ENCODE measurements around the gene INPP5F. TPM values are rescaled to one million over a fixed set of nuclear protein-coding genes. Genes with fewer than 3 reads are reported as not detected.

INPP5F gene
- total and polyA plus RNA-seq, 2 of the 13 experiments (the other 11 are each of a cell fraction or from before 2014, with no cell fraction given), result 12.5 to 15.7 TPM

- 0 out of 4 replicates have a peak, but pooled peaks of 1 of the 2 experiments have one; percentile 12 for TF ChIP-seq ATF4 (CRISPR knock-in tag; IDR thresholded peaks at IDR 0.05)
- peak; percentile 16; the same call in 1 of the 2 replicates for TF ChIP-seq SATB2 (CRISPR knock-in tag; IDR thresholded peaks at IDR 0.05)
- TF ChIP-seq, protein P1, sequence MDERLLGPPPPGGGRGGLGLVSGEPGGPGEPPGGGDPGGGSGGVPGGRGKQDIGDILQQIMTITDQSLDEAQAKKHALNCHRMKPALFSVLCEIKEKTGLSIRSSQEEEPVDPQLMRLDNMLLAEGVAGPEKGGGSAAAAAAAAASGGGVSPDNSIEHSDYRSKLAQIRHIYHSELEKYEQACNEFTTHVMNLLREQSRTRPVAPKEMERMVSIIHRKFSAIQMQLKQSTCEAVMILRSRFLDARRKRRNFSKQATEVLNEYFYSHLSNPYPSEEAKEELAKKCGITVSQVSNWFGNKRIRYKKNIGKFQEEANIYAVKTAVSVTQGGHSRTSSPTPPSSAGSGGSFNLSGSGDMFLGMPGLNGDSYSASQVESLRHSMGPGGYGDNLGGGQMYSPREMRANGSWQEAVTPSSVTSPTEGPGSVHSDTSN (CRISPR knock-in tag; IDR thresholded peaks at IDR 0.05), result peak; percentile 74
- TF ChIP-seq, protein P2, sequence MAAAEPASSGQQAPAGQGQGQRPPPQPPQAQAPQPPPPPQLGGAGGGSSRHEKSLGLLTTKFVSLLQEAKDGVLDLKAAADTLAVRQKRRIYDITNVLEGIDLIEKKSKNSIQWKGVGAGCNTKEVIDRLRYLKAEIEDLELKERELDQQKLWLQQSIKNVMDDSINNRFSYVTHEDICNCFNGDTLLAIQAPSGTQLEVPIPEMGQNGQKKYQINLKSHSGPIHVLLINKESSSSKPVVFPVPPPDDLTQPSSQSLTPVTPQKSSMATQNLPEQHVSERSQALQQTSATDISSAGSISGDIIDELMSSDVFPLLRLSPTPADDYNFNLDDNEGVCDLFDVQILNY (CRISPR knock-in tag; conservative IDR thresholded peaks at IDR 0.05), result 0 out of 2 replicates have a peak, but pooled peaks have one; percentile 29
- peak; percentile 81 for TF ChIP-seq ZNF607 (CRISPR knock-in tag; IDR thresholded peaks at IDR 0.05; ENCODE audit: borderline replicate concordance)
- 0 out of 2 replicates have a peak, but pooled peaks have one; percentile 12 for TF ChIP-seq RXRB (CRISPR knock-in tag; IDR thresholded peaks at IDR 0.05; ENCODE audit: borderline replicate concordance)
- 0 out of 2 replicates have a peak, but pooled peaks have one; percentile 14 for TF ChIP-seq FOXK1 (CRISPR knock-in tag; IDR thresholded peaks at IDR 0.05; ENCODE audit: borderline replicate concordance, low read depth)
- TF ChIP-seq TFDP2 (CRISPR knock-in tag; IDR thresholded peaks at IDR 0.05), result peak; percentile 55; the same call in 1 of the 2 replicates
- TF ChIP-seq ZNF264 (CRISPR knock-in tag; IDR thresholded peaks at IDR 0.05), result no peak
- 0 out of 2 replicates have a peak, but pooled peaks have one; percentile 28 for TF ChIP-seq GATAD2A (CRISPR knock-in tag; IDR thresholded peaks at IDR 0.05)
- TF ChIP-seq MXD1 (CRISPR knock-in tag; IDR thresholded peaks at IDR 0.05), result peak; percentile 40; the same call in 1 of the 2 replicates
- no peak for TF ChIP-seq ZSCAN25 (CRISPR knock-in tag; IDR thresholded peaks at IDR 0.05)
- peak; percentile 62; the same call in 1 of the 2 replicates for TF ChIP-seq KMT2A (CRISPR knock-in tag; IDR thresholded peaks at IDR 0.05)
- TF ChIP-seq NFIC (IDR thresholded peaks at IDR 0.05; ENCODE audit: low read length), result no peak
- TF ChIP-seq BCL6 (CRISPR knock-in tag; IDR thresholded peaks at IDR 0.05), result 0 out of 2 replicates have a peak, but pooled peaks have one; percentile 15
- 0 out of 2 replicates have a peak, but pooled peaks have one; percentile 26 for TF ChIP-seq ZNF138 (CRISPR knock-in tag; IDR thresholded peaks at IDR 0.05; ENCODE audit: low read depth)
- TF ChIP-seq, protein P3, sequence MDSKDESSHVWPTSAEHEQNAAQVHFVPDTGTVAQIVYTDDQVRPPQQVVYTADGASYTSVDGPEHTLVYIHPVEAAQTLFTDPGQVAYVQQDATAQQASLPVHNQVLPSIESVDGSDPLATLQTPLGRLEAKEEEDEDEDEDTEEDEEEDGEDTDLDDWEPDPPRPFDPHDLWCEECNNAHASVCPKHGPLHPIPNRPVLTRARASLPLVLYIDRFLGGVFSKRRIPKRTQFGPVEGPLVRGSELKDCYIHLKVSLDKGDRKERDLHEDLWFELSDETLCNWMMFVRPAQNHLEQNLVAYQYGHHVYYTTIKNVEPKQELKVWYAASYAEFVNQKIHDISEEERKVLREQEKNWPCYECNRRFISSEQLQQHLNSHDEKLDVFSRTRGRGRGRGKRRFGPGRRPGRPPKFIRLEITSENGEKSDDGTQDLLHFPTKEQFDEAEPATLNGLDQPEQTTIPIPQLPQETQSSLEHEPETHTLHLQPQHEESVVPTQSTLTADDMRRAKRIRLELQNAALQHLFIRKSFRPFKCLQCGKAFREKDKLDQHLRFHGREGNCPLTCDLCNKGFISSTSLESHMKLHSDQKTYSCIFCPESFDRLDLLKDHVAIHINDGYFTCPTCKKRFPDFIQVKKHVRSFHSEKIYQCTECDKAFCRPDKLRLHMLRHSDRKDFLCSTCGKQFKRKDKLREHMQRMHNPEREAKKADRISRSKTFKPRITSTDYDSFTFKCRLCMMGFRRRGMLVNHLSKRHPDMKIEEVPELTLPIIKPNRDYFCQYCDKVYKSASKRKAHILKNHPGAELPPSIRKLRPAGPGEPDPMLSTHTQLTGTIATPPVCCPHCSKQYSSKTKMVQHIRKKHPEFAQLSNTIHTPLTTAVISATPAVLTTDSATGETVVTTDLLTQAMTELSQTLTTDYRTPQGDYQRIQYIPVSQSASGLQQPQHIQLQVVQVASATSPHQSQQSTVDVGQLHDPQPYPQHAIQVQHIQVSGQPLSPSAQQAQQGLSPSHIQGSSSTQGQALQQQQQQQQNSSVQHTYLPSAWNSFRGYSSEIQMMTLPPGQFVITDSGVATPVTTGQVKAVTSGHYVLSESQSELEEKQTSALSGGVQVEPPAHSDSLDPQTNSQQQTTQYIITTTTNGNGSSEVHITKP (CRISPR knock-in tag; IDR thresholded peaks at IDR 0.05; ENCODE audit: low read depth), result peak; percentile 36; the same call in 1 of the 2 replicates
- TF ChIP-seq ISL2 (CRISPR knock-in tag; IDR thresholded peaks at IDR 0.05), result peak; percentile 31; the same call in 1 of the 2 replicates
- no peak for TF ChIP-seq MEF2D (CRISPR knock-in tag; IDR thresholded peaks at IDR 0.05)
Observed at GRCh38 chr10:119871881-119872609, 146.2 kb downstream of the INPP5F start (continued).
